Measurements from ENCODE around the gene MSI2.

MSI2 gene

DNA sequence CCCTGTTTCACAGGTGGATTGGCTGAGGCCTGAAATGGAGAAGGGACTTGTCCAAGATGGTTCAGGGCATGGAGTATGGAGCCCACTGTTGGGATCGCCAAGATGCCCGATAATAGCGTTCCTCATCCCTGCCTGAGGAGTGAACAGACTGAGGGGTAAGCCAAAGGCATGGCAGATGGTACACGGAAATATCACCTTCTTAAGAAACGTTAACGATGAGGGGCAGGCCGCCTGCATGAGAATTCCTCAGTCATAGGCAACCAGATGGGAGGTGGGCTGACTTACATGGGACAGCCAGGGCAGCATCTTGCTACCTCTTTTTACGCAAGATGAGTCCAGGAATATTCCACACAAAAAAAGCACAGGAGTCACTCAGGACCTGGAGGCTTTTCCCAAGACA lies 300.7 kb downstream of the MSI2 start:
- DNase-seq (ENCODE audit: low spot score), result no peak

DNA sequence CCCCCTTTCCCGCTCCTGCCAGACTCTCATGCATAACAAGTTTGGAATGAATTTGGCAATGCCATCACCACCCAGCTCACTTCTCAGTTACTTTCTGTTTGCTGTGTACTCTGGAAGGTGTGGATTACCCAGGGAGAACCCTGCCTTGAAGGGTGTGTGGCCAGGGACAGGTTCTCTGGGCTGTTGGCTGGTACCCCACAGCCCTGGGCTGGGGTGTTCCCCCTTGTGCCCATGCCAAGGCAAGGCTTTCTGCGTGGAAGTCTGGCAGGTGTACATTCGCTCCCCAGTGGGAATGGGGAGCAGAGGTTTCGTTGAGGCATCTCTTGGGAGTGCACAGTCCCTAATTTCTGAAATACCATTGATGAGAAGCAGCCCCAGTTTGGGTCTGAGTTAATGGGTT lies 301.1 kb downstream of the MSI2 start:
- no peak for DNase-seq (ENCODE audit: low spot score)

DNA sequence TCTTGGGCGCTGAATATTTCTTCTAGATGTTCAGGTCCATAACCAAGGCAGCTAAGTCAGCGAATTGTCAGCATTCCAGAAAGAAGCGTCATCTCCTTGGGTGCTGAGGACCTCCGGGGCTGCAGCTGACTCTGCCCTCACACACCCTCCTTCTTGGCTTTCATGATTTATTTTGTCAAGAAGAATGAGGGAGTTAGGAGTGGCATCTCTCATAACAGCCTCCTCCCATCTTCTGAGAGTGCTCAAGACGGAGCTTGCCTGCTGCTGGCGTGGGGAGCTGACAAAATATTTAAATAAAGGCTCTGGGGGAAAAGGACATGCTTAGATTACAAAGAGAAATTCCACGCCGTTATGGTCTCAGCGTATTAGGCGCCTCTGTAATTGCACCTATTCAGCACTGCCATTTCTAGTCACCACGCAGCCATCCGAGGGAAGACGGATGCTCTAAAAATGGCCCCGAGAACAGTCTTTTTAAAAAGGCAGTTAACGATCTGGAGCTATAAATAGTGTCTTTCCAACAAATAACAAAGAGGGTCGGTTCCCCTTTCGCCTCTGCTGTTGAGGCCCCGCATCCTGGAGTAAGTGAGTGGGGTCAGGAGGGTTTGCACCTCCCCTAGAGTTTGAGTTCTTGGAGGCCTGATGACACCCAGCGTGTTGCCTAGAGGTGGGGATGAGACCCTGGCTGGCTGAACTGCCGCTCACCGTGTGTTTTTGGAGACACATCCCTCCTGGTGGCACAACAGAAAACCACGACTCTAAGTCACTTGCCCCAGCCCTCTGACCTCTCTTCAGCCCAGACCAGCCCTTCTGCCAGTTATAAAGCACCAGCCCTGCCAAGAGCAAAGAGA lies 301.7 kb downstream of the MSI2 start:
- no peak for DNase-seq (ENCODE audit: low spot score)

DNA sequence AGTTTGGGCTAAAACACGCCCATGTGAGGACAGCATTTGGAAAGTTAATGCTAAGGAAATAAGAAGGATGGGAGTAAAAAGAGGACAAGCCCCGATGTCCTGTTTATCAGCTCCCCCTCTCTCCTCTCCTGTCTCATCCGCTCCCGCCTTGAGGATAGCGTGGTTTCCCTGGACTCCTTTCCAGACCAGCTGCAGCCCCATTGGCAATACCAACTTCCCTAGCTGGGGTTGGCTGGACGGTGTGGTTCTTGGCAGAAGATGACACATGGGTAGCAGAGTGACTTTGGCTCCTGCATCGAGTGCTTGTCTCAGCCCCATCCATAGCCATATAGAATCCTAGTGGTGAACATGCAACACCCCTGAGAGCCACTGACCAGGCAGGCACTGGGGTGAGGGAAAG lies 302.9 kb downstream of the MSI2 start:
- DNase-seq (ENCODE audit: low spot score), result no peak

DNA sequence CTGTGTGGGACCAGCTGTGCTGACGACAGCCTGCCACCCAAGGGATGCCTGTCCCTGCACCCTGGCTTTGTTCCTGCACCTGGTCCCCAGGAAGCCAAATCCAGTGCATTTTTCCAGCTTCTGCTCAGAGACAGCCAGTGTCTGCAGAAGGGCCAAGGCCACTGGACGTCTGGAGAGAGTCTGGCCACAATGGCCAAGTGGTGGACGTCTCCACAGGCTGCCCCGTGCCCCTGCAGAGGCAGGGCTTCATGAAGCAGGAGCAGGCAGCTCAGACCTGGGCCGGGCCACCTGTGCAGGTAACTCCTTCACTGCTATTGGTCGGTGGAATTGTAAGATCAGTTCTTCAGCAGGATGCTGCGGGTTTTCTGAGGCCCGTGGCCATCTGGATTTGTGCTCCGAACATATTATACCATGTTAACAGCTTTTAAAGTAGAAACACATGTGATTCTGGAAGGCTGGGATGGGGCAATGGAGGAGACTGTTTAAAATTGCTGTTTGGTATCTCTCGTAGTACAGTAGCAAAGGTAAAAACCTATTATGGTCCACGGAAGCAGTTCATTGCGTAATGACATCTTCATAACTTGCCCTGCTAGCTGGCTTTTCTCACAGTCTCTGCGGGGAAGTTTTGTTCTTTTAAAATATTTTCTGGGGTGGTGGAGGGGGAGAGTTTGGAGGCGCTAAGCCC lies 303.5 kb downstream of the MSI2 start:
- no peak for DNase-seq (ENCODE audit: low spot score)

DNA sequence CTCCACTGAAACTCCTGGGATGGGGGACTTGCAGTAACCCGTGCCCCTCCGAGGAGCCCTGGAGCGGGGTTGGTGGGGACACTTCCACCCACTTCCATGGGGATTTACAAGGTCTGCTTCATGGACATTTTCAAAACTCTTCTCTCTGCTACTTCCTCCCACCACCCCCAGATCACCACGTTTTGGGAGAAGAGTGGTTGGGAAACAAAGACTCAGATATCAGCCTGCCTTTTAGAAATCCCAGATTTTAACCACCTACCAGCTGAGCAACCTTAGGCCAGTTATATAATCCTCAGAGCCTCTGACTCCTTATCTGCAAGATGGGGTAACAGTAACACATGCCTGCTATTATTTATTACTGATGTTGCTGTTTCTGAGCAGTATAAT lies 304.0 kb downstream of the MSI2 start:
- DNase-seq (ENCODE audit: low spot score), result no peak

DNA sequence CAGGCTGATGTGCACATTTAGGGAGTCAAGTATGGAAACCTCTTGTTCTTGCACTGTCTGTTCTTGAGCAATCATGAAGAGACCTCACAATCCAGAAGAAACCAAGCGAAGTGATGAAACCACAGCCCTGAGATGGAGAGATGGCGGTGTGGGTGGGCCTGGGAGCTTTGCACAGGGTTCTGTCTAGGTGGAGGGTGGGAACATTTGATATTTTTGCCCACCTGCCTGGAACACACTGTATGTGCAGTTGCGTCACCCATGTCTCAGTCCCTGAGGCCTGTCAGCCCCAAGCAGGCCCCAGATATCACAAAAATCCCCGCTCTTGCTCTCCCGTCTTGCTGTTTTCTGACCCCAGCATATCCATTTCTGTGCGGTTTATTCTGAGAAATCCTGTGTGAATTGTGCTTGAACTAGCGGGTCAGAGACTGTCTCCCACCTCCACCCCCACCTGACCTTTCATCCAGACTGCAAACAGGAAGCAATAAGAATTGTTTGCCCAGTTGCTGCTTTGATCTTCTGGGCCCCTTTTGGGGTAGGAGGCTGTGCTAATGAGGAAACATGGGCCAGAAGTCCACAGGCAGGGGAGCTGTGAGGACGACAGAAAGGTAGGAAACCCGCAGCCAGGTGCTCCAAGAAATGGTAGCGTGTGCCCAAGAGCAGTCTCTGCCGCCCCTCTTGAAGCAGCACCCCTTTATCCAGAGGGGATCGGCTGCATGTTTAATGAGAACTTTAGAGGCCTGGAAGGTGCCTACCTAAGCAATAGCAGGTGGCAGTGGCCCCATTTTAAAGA lies 304.9 kb downstream of the MSI2 start:
- DNase-seq (ENCODE audit: low spot score), result no peak

DNA sequence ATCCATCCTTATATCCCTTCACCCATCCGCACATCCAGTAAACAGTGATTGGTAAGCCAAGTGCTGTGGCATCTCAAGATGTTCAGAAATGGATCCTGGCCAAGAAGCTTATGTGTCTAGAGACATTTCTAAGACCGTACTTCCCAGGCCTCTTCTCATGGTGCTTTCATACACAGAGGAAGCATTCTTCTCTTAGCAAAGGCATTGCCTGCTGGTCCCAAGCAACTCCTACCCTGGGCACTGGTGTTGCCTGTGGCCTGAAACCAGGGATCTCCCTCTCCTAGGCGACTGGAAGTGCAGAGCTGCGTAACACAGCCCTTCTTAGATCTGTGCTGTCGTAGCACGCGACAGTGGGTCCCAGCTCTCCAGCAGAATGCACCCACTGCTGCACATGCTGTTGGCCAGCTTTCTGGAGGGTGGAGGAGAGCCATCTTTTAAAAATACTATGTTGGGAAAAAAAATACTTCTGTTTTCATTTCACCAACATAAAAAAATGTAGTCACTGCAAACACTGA lies 305.9 kb downstream of the MSI2 start:
- peak; percentile 66 for DNase-seq (ENCODE audit: low spot score)

DNA sequence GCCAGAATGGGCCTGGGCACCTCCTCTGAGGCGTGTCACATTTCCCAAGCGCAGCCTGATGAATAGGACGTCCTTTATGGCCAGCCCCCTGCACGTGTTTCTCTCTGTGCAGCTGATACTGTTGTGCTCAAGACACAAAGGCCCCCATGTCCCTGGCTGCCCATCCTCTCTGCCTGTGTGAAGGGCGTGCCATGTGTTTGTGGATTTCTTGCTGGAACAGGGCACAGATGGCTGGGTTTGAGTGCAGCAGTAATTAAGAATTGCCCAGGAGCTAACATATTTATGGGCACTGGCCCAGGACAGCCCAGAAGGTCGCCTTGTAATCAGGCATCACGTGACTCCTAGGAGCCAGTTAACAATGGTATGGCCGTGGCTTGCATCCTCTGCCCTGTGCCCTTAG lies 307.6 kb downstream of the MSI2 start:
- DNase-seq (ENCODE audit: low spot score), result peak; percentile 77

DNA sequence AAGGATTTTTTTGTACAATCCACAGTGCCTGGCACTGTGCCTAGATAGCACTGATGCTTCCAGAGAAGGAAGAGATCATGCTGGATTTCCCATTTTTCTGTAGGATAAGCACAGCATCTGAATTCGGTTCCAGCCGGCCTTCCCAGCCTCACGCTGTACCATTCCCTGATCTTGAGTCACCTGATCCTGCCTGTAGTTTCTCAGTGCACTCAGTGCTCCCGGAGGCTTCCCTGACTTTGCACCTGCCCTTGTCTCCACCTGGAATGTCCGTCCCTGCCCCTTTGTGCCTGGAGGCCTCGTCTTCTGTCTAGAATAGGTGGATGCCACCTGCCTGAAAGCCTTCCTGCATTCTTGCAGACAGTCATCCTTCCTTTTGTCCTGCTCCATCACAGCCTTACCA lies 308.9 kb downstream of the MSI2 start:
- no peak for DNase-seq (ENCODE audit: low spot score)

DNA sequence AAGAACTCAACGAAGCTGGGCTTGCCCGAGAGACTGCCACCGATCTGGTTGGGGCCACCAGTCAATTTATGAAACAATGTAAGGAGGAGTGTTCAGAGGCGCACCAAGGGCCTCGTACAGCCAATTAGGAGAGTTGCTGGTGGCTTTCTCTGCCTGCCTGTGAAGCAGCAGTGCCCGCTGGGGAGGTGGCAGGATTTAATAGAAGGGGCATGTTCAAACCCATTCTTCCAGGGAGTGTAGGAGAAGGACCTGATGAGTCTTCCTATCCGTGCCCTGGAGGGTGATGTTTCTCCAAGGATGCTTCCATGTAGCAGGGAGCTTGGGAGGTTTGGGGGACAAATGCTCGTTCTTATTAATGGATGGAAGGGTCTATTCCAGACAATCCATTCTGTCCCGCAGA lies 310.4 kb downstream of the MSI2 start:
- no peak for DNase-seq (ENCODE audit: low spot score)

DNA sequence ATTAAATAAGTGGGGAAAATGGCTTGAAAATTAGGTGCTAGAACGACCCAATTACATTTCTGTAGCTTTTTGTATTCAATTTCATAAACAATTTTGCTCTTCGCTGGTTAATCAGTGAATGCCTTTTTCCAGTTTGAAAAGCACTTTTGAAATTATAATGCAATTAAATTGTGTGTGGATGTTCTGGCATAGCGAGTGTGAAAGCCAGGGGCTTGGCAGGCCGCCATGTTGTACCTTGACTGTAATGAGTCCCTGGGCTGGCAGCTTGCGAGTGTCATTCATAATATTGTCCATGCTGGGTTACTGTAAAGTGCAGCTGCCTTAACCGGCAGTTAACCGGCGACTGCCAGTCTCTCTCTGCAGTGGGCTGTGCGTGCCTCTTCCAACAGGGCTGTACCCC lies 310.9 kb downstream of the MSI2 start:
- peak; percentile 79 for DNase-seq (ENCODE audit: low spot score)

DNA sequence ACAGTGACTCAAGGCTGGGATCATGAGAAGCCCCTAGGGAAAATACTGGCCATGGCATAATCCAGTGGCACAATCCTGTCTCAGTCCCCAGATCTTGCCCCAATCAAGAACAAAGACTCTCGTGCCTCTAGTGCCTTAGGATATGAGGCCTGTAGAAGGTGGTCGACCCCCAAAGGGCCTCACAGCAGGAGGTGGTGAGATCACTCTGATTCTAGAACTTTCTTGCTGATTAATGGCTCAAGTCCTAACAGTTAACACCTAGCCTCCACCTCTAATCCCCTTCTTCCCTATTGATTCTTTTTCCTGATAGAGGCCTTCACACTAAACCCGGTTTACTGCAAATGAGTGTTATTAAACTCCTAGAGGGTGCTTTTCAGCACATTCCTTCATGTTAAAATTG lies 312.0 kb downstream of the MSI2 start:
- DNase-seq (ENCODE audit: low spot score), result no peak

DNA sequence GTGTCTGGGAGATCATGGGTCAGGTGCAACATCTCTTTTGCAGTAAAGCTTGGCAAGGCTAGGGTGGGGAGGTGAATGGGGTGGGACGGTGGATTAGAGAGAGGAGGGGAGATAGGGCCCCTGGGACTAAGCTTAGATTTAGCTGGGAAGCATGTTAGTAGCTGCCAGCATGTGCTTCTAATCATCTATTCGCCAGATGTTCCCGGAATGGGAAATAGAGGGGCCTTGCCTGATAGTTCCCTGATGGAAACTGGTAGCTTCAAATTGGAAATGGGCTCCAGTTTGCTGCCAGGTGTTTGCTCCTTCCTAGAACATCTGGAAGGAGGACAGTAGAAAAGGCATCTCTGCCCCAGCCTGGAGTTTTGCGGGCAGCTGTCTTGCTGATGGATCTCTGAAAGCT lies 312.7 kb downstream of the MSI2 start:
- peak; percentile 72 for DNase-seq (ENCODE audit: low spot score)

DNA sequence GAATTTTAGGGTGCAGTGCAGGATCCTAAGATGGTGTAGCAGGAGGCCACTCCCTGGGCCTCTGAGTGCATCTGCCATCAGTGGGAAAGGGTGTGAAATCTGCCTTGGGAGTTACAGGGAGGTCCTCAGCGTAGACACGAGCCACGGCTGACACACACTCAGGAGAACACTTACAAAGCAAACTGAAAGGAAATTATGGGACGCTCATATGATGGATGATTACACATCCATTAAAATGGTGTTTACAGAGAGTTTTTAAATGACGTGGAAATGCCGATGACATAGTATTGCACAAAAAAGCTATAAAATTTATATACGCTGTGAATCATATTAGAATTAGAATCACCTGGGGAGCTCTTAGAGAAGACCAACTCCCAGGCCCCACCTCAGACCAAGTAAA lies 313.5 kb downstream of the MSI2 start:
- DNase-seq (ENCODE audit: low spot score), result no peak

DNA sequence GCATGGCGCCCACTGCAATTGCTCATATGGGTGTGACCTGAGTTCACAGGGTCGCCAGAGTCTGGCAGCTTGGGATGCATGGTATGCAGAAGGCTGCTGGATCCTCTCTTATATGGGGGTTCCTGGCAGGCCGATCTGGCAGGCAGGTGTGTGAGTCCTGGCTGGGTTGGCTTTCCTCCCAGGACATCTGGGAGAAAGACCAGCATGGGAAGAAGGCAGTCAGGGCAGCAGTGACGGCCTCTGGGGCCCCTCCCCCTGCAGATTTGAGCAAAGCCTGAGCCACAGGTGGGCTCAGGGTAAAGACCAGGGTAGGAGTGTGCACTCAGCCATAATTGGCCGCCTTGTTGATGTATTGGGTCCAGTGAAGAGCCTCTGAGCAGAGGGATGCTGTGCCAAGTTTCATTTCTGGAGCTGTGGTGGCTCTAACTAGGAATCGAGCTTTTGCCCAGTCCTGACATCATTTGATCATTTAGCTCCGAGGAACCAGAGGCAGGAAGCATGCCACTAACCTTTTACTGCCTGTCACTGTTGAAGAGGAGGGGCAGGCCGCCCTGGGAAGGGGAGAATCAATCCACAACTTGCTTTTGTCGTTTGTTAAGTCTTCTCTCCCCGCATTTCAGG lies 314.5 kb downstream of the MSI2 start:
- DNase-seq (ENCODE audit: low spot score), result no peak

DNA sequence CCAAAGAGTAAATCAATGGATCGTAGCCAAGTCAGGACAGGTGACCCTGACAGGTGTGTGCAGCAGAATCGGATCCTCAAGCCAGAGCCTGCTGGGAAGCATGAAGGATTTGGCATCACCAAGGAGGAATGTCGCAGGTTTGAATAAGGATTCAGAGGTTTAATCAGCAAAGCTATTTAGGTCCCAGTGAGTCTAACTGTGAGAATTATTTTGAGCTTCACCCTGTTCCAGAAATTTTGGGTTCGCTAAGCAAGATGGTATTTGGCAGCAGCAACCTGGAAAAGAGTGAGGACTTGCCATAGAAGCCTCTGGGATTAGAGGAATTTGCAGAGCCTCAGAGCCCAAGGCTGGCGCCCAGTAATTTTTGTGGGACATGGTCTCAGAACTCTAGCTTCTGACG lies 315.7 kb downstream of the MSI2 start:
- no peak for DNase-seq (ENCODE audit: low spot score)

DNA sequence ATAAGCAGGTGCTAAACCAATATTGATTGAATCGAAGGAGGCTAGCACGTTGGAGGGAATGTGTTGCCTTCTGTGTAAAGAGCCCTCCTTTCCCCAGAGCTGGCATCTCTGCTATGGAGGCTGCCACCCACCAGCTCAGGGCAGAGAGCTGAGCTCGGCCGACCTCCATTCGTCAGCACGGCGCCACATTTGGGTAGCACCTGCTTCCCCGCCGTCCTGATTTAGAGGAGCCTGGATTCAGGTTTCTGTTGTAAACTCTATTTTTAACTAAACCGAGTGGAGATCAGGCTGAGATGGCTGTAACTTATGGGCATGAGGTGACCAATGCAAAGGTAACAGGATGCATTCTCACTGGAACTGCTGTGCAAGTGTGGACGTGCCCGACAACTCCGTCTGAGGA lies 316.3 kb downstream of the MSI2 start:
- no peak for DNase-seq (ENCODE audit: low spot score)

DNA sequence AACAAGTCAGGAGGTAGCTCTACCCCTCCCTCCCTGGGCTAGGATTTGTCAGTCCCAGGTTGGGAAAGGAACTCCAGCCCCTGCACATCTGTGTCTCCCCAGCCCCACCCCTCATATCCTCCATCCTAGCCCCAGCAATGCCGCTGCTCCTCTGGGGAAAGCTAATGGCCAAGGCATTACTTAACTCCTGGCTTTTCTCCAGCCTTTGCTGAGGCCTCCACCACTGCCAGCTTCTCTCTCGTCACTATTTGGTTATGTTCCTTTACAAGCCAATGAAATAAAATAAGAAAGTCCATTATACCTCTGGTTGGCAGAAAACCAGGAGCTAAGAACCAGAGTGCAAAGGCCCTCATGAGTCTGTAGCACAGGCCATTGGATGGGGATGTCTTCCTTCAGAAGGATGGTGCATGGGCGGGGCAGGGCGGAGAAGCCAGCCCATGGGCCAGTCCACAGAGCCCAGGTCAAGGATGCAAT lies 317.8 kb downstream of the MSI2 start:
- no peak for DNase-seq (ENCODE audit: low spot score)

DNA sequence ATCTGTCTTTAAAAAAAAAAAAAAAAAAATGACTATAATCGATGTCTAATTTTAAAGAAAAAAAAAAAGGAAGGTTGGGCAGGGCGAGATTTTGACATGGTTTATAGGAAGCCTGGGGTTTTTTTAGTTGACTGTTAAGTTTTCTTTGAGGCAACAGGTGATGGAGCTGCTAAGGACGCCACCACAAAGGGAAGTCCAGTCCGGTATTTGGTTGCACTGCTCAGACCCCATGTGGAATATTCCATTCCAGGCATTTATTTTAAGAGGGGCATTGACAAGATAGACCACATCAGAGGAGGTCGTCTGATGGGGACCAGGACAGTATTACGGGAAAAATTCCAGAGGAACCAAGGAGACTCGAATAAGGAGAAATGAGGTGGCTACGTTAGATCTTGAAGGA lies 320.4 kb downstream of the MSI2 start:
- no peak for DNase-seq (ENCODE audit: low spot score)

DNA sequence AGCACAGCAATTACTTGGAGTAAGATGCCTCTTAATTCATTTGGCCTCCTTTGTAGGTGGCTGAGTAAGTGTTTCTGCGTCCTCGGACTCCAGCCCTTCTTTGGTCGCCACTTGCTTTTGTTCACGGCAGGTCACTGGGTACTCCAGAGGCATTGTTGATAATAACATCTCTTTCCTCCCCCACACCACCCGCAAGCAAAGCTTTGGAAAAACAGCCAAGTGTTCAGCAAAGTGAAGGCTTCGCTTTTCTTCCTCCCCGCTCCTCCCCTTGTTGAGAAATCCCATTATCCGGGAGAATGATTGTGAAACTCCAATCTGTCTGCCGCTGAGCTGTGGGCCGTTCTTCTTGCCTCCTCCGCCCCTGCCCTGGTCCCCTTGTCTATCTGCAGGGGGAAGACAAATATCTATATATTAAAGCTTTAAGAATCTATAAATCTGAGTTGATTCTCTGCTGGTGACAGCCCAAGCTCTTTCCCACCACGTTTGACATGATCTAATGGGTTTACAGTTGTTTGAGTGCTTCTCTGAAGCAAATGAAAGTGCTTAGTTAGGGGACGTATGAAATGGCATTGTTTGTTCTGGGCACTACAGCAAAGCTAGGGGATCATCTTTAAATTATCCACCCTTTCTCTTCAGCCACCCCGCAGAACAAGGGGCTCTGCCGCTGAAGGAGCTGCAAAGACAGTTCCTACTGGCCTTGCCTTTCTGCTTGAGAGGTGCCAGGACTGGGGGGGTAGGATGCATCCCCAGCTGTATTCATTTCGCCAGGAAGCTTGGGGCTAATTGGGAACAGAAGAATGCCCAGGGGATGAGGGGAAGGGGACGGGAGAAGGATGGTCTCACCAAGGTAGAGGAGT lies 321.7 kb downstream of the MSI2 start:
- DNase-seq (ENCODE audit: low spot score), result peak; percentile 67
